Measurements from ENCODE around the gene TRPM6. TPM values are rescaled to one million over a fixed set of nuclear protein-coding genes. Genes with fewer than 3 reads are reported as not detected.
"Not testable (repeated sequence)": the region's sequence is repeated elsewhere in the genome, so short reads cannot be mapped to it uniquely, and the experiment has no call there.

The TRPM6 gene
- total RNA-seq, 1 donor from 2014 or later, result 0.27 TPM

GRCh38 chr9:74861773-74862474, 25.8 kb downstream of the TRPM6 start:
- intact Hi-C loops (cut with DNase I), result no loop called here
- ATAC-seq (no peak), DNase-seq (ENCODE audit: missing footprints) (no peak)

DNA sequence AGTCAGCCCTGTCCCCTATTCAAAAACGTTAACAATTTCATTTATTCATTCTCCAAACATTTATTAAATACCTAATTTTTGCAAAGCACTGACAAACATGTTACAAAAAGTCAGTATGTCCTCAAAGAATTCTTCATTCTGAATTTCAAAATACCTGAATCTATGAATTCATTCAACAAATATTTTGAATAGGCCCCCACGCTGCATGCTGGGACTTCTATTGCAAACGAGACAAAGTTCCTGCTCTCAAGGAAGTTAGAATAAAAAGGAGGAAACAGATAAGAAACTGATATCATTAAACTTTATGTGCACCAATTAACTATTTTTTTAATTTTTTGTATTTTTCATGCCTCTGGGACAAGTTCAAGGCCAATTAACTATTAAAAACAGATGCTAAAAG, 26.6 kb downstream of the TRPM6 start:
- intact Hi-C loops (cut with DNase I), result no loop called here
- DNase-seq (ENCODE audit: missing footprints), result no peak
- ATAC-seq, result no peak

- ATAC-seq; DNase-seq (ENCODE audit: missing footprints); intact Hi-C loops (cut with DNase I): not testable (repeated sequence)
Measured at GRCh38 chr9:74860247-74860646, 27.5 kb downstream of the TRPM6 start.

- no peak for DNase-seq (ENCODE audit: missing footprints)
- ATAC-seq, result no peak
- intact Hi-C loops (cut with DNase I), result no loop called here
Measured at GRCh38 chr9:74859786-74860185, 27.9 kb downstream of the TRPM6 start.

DNA sequence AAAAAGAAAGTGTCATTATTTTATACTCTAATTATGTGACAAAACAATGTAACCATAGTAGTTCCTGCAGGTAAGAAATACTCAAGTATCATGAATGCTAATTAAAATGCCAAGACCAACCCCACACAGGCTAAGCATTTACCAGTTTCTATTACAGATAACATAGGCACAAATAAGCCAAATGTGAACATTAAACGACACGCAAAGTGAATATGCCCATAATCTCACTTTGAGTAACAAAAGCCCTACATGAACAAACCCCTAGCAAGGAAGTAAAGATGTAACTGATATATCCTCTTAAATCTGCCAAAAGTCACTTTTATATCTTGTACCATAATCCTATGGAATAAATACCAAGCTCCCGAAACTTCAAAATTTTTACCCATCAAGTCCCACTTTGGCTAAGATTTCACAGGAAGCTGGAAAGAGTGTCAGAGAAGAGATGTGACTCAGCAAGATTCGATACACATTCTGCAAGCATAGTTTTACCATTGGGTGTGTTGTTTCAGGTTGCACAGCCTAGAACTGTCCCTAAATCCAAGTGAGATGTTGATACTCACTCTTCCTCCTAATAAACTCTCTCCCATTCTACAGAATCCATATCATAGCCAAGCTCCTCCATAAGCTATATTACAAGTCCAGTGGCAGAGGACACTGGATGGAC, 28.8 kb downstream of the TRPM6 start:
- DNase-seq (ENCODE audit: missing footprints) (no peak), ATAC-seq (no peak)
- intact Hi-C loops (cut with DNase I), result no loop called here

DNA sequence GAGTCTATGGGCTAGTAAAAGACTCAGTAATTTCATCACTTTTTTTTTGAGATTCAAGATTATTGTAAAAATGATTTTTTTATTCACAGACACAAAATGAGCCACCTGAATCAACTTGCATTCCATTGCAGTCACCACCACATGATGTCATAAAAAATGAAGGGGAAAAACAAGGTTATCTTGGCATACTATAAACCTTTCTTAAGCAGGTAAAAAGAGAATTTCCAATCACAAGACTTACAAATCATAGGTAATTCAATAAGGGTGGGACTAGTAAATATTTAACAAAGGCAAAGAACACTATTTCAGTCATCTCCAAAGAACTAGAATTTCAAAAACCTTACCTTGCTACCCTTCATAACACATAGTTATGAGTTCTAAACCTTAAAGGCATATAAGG, 30.7 kb downstream of the TRPM6 start:
- intact Hi-C loops (cut with DNase I), result no loop called here
- DNase-seq (ENCODE audit: missing footprints), result no peak
- ATAC-seq, result no peak

- DNase-seq (ENCODE audit: missing footprints) (no peak), ATAC-seq (no peak)
- intact Hi-C loops (cut with DNase I), result no loop called here
Measured at GRCh38 chr9:74855072-74855471, 32.6 kb downstream of the TRPM6 start.

DNA sequence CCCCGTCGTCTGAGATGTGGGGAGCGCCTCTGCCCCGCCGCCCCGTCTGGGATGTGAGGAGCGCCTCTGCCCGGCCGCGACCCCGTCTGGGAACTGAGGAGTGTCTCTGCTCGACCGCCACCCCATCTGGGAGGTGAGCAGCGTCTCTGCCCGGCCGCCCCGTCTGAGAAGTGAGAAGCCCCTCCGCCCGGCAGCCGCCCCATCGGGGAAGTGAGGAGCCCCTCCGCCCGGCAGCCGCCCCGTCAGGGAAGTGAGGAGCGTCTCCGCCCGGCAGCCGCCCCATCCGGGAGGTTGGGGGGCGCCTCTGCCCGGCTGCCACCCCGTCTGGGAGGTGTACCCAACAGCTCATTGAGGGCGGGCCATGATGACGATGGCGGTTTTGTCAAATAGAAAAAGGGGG, 34.7 kb downstream of the TRPM6 start:
- intact Hi-C loops (cut with DNase I), result not testable (repeated sequence)

DNA sequence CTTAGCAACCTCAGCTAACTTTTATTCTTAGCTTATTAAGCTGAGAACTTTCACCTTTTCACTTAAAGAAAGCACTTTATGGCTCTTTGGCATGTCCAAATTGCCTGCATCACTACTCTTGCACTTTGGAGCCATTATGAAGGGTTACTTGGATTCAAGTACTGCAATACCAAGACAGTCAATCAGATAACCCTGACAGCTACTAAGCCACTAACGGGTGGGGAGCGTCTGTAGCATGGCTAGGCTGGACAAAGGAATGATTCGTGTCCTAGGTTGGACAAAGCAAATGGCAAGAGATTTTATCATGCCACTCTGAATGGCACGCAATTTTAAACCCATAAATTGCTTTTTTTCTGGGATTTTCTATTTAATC, 39.6 kb downstream of the TRPM6 start:
- DNase-seq (ENCODE audit: missing footprints) (no peak), ATAC-seq (no peak)
- intact Hi-C loops (cut with DNase I), result no loop called here

More for the DNA sequence above, 34.7 kb downstream of the TRPM6 start:
- not testable (repeated sequence) for ATAC-seq; DNase-seq (ENCODE audit: missing footprints)

DNA sequence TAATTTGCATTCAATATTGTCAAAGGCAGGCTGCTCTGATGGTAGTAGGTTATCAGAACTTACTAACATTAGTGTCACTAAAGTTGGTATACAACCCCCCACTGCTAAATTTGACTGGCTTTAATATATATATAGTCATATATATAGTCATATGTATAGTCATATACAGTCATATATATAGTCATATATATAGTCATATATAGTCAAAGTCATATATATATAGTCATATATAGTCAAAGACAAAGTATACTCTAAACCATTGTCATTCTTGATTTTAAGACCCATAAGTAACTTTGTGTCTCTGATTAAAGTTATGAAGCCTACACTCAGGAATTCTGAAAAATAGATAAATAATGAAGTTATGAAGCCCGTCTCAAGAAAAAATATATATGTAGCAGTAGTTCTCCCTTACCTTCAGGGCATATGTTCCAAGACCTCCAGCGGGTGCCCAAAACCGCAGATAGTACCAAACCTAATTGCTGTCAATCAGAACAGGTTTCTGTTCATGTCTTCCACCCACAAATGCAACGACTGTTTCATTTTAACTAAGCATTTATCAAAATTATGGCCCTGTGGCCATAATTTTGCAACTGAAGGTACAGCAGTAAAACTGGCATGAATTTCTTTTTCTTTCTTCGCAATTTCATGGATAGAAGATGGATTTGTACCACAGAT, 40.1 kb downstream of the TRPM6 start:
- DNase-seq (ENCODE audit: missing footprints) (no peak), ATAC-seq (no peak)
- intact Hi-C loops (cut with DNase I), result no loop called here

DNA sequence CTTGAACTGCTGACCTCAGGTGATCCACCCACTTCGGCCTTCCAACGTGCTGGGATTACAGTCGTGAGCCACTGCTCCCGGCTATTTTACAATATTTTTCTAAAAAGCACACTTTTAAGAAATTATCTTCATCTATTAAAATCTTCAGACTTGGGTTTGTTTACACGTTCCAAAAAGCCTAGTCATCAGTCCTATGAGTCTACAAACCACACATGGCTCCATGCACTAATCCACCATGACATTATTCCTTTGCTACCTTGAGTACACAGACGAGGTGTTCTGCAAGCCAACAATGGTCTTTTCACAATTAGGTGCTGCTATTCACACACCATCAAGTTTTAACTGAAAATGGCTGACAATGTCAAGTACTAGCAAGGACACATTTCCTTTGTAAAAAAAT, 41.0 kb downstream of the TRPM6 start:
- DNase-seq (ENCODE audit: missing footprints) (no peak), ATAC-seq (no peak)
- intact Hi-C loops (cut with DNase I), result no loop called here

DNA sequence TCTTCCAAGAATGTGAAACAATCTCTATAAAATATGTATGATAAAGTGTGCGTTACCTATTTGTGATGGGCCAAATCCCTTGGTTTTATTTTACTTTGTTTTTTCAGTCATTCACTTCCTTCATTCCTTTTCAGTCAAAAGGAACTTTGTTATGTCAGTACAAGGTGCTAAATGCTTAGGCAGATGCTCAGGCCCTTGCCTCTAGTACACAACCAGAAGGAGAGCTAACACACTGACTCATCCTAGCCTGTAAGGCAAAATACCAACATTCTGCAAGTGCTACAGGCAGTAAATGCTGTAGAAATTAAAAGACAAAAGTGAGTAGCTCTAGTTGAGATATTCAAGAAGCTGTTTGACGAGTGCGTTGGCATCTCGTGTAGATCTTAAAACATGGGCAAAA, 49.4 kb downstream of the TRPM6 start:
- no peak for ATAC-seq
- intact Hi-C loops (cut with DNase I), result no loop called here
- DNase-seq (ENCODE audit: missing footprints), result no peak

DNA sequence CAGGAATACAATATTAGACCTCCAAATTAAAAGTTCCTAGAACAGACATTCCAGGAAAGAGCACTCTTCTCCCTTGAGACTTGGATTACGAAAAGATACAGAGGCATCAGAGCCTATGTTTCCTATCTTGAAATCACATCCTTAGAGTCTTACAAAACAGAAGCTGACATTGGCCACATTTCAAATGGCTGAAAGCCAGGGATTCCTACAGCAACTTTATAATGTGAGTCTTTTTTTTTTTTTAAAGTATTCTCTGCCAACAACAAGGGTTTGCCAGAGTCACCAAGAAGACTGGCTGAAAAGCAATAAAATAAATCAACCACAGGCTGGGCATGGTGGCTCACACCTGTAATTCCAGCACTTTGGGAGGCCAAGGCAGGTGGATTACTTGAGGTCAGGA, 63.1 kb downstream of the TRPM6 start:
- intact Hi-C loops (cut with DNase I), result no loop called here
- peak; percentile 63 for ATAC-seq
- DNase-seq (ENCODE audit: missing footprints), result no peak

DNA sequence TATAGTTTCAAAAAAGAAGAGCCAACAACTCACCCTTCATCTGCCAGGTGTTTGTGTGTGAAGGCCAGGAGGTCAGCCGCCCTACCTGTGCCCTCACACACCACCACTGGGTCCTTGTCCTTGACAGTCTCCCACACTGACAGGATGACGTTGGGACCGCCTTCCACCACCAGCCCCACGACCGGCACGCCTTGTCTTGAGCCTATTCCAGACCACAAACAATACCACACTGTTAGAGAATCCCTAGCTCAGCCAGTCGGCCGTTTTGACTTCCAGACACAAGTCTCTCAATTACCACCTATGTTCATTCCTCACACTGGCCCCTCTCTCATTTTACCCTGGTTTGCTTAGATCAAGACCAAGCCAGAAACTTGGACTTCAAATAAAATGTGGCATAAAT, 66.1 kb downstream of the TRPM6 start:
- ATAC-seq, result no peak
- intact Hi-C loops (cut with DNase I), result no loop called here

GRCh38 chr9:74817816-74818215, 69.9 kb downstream of the TRPM6 start:
- no peak for ATAC-seq
- no peak for DNase-seq (ENCODE audit: missing footprints)
- intact Hi-C loops (cut with DNase I), result no loop called here

More for the DNA sequence above, 66.1 kb downstream of the TRPM6 start:
- DNase-seq (ENCODE audit: missing footprints), result no peak

GRCh38 chr9:74817281-74817810, 70.4 kb downstream of the TRPM6 start:
- intact Hi-C loops (cut with DNase I), result no loop called here
- DNase-seq (ENCODE audit: missing footprints), result no peak
- no peak for ATAC-seq

GRCh38 chr9:74810200-74810599, 77.5 kb downstream of the TRPM6 start:
- intact Hi-C loops (cut with DNase I), result no loop called here
- no peak for DNase-seq (ENCODE audit: missing footprints)
- no peak for ATAC-seq

DNA sequence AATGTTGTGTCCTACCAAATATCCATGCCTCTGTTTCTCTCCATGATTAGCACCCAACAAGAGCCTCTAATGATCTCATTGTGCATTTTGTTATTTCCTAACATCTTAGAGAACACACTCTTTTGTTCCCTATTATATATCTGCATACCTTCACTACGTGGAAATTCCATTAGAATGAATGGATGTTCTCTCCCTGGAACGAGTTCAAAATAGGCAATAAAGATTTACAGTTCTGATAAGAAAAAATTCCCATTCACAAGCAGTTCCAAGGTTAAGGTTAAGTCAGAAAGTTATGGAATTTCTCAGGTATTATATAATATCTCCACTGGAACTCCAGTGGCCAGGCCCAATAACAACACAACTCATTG, 83.7 kb downstream of the TRPM6 start:
- ATAC-seq (no peak), DNase-seq (ENCODE audit: missing footprints) (no peak)
- intact Hi-C loops (cut with DNase I), result no loop called here

DNA sequence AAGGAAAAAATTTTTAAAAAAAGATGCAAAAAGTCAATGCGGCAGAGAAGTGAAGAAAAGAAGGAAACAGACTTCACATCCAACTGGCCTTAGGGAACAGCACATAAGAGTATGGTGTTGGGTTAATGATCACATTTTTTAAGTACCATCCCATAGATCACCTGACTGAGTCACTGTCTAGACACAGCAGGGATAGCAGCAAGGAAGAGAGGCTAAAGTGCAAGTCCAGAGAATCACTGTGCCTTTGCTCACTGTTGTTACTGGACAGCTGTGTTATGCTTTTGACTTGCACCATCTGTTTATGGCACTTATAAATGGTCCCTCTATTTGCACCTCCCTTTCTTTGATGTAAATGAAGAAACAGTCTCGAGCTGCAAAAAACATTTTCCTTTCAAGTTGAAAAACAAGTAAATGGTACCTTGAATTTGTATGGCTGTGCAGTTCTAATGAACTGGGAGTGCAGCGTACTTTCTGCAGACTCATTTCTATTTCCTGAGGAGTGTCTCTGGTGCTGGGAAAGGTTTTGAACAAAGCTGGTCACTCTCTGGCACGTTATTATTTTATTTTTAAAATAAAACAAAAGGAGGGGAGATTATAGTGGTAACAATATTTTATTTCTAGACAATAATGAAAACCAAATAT, 84.2 kb downstream of the TRPM6 start:
- intact Hi-C loops (cut with DNase I), result no loop called here

DNA sequence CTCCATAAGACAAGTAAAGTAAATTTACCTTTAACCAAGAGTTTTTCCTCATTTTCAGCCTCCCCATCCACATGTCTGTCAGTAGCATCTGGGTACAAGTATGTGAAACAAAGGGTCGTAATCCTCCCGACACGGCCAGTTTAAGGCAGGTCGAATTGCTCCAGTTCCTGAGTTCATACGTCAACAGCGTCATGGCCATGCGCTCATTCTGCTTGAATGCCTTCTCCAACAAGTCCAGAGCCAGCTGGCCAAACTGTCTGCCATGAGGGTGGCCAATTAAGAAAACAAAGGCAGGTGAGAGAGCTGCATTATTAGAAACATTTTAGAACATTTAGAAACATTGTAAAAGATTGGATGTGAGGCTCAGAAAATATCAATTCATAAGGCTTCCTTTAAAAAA, 87.5 kb downstream of the TRPM6 start:
- intact Hi-C loops (cut with DNase I), result no loop called here
- DNase-seq (ENCODE audit: missing footprints), result no peak
- ATAC-seq, result no peak

More for the DNA sequence above, 84.2 kb downstream of the TRPM6 start:
- ATAC-seq (no peak), DNase-seq (ENCODE audit: missing footprints) (no peak)

Data from Right ventricle myocardium inferior (tissue), 1 donor.